GM21381 (cell line): ENCODE measurements around the gene PNMA8A.

Experiments used
- ATAC-seq: cut with Tn5 transposase; IDR thresholded peaks from one replicate; pipeline ENCODE4 v1.9.1; 2021; ENCODE audit warnings: mild to moderate bottlenecking, moderate library complexity; ENCODE audit not compliant: unreplicated experiment

The PNMA8A gene

DNA sequence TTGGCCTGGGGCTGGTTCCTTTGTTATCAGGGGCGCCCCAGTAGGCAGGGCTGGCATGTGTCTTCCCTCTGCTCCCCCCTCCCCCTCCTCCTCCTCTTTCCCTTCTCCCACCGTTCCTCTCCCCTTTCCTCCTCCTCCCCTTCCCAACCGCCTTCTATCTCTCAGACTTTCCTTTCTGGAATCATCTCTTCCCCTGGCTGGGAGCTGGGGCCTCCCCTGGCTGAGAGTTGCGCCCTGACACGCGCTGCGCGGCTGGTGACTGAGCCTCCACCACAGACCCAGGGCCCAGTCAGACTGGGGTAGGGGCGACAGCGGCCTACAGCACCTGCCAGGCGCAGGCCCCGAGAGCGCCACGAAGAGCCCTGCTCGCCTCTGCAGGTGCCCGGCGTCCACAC, 21.5 kb upstream of the PNMA8A start:
- no peak for ATAC-seq

DNA sequence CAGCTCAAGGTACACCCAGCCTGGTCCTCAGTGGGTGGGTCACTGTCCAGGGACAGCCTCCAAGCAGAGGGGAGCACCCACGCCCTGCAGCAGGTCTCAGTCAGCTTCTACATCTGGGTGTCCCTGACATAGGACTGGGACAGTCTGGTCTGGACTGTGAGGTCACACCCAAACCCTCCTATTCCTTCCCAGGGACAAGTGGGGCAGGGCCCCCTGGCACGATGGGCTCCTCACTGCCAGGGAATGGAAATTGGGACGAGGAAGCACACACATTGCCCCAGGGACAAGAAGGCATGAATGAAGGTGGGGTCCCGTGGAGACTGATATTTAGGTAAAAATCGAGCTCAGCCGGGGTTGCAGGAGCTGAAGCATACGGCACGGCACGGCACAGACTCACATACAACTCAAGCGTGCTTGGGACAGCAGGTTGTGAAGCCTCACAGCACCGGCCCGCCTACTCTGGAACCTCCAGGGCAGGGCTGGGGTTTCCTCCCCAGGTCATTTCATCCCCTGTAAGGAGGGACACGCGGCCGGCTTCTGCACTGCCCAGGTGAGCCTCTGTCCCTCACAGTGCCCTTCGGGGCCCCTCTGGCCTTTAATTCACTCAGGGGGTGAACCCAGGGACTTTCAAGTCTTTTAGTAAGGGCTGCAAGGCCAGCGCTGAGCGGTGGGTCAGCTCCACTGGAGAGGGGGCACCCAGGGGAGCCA, 20.8 kb upstream of the PNMA8A start:
- no peak for ATAC-seq

DNA sequence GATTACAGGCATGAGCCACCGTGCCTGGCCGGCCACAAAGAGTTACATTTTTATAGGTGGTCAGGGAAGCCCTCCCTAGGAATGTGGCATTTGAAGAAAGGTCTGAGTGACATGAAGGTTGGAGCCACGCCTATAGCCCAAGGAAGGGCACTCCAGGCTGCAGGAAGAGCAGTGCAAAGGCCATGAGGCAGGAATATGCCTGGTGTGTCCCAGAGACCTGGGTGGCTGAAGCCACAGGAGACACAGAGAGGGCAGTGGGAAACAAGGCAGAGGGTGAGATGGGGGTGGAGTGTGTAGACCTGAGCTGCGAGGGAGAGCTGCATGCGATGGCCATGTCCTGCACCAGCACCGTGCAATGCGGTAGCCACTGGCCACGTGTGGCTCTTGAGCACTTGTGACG, 19.4 kb upstream of the PNMA8A start:
- ATAC-seq: no peak

DNA sequence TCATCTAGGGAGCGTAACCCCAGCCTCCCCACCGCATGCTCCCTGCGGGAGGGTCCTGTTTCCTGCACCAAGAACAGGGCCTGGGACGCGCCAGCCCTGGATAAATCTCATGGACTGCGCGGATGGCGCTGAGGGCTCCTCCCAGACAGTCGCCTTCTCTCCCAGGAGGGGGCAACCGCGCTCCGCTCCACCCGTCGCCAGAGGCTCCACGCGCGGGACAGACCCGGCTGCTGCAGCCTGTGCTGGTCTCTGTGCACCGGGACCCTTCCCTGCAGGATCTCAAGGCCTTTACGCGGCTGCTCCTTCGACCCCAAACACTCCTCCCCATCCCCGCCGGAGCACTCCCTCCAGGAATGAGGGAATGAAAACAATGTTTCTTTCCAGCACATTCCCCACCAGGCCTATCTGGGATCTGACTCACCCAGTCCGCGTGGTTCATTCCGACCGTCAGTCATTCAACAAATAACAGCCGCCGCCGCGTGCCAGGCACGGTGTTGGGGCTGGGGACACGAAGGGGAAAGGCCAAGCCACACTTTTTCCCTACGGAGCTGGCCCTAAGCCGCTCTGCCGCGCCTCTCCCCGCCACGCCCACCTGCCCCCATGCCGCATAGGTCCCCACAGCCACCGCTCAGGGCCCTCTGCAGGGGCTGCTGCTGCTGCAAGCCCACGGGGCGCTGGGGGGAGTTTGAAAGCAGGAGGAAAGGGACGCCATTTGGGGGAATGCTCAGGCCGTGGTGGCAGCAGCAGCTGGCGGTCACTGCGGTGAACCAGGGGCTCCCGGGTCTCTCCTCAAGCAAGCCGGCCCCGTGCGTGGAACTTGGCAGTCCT, 18.3 kb upstream of the PNMA8A start:
- no peak for ATAC-seq

DNA sequence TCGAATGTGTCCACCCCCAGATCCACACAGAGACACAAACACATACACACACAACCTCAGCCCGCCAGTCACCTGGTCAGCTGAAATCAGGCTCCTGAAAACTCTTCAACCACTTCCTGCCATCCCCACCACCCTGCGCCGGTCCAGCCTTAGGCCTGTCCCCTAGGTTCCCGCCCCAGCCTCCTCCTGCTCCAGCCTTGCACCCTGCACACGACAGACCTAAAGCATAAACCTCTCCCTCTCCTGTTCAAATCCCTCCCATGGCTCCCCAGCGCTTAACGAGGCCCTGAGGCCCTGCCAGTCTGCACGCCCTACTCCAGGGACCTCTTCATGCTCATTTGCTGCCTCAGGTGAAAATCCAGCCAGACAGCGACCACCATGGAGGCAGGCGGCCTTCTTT, 17.2 kb upstream of the PNMA8A start:
- ATAC-seq: no peak

DNA sequence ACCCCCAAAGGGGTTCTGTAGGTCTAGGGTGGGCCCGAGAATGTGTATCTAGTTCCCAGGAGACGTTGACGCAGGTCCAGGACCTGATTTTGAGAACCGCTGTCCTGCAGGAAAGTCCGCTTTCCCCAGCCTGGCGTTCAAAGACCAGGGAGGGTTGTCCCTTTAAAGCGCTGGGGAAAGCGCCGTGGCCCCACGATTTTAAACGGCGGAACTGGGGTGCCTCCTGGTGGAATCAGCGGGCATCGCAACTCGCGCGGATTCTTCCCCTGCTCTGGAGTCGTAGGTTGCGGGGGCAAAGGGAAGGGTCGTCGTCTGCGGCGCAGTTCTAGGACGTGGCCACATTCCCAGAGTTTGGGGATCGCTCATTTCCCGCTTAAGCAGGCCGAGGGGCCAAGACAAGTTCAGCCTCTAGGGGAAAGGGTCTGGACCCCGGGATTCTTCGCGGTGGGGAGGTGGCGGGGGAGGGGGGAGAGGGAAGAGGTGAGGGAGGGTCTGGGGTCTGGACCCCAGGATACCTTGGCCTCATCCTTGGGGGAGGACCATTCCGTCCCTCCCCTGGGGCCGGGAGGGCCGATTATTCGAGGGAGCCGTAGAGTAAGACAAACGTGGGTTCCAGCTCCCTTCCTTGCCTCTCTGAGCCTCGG, 16.6 kb upstream of the PNMA8A start:
- no peak for ATAC-seq

DNA sequence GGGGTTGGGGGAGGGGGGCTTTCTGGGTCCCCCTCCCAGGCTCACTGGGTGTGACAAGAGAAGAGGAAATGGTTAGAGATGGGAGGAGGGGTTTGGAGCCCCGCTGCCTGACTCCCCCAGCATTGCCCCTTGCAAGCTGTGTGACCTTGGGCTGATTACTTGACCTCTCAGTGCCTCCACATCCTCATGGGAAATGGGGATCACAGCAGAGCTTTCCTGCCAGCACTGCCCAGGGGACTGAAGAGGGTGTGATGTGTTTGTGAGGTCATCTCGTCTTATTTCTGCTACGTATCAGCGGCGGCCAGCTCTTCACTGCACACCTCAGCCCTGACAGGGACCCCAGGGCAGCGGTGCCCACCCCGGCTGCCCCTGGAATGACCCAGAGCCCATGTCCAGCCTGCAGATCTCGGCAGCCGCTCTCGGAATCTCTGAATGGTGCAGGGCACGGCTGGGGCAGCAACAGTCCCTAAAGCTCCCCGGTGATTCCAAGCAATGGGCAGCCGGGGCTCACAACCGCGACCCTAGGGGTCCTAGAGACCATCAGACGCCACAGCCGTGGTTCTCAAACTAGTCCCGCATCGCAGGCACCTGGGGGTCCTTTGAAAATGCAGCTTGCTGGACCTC, 15.9 kb upstream of the PNMA8A start:
- no peak for ATAC-seq

DNA sequence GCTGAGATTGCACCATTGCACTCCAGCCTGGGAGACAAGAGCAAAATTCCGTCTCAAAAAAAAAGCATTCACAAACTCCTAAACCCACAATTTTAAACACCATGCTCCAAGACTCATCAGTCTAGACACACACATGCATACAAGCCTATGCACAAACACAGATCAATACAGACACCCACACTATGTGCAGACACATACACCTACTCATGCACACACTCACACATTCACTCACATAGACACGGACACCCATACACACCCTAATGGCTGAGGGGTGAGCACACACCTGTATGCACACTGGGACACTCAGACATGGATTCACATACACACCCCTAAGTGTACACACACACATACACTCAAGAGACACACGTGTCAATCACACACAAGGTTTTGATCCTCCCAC, 15.0 kb upstream of the PNMA8A start:
- no peak for ATAC-seq

DNA sequence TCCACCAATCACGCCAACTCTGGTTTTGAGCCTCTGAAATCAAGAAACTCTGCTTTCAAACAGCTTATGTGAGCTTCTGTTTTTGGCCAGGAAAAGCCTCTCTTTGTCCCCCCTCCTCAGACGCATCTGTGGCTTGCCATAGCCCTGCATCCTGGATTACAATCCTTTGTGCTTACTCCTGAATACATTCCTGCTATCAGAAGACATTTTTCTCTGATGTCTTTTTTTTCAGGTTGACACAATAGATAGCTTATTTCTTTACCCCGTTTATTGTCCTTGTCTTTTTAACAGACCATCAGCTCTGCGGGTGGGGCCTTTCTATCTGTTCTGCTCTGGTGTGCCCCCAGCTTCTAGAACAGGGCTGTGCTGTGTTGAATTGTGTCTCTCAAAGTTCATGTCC, 13.3 kb upstream of the PNMA8A start:
- ATAC-seq: no peak

DNA sequence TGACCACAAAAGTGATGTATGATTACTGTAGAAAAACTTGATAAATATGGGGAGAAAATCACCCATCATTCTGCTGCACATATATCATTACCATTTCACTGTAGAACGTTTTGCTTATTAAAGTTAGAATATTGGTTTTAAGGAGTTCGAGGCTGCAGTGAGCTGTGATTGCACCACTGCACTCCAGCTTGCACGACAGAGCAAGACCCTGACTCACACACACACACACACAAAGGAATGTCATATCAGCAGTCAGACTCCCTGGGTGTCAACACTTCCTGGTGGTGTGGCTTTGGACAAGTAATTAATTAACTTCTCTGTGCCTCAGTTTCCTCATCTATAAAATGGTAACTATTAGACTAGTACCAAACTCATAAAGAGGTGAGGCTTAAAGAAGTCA, 11.3 kb upstream of the PNMA8A start:
- no peak for ATAC-seq

DNA sequence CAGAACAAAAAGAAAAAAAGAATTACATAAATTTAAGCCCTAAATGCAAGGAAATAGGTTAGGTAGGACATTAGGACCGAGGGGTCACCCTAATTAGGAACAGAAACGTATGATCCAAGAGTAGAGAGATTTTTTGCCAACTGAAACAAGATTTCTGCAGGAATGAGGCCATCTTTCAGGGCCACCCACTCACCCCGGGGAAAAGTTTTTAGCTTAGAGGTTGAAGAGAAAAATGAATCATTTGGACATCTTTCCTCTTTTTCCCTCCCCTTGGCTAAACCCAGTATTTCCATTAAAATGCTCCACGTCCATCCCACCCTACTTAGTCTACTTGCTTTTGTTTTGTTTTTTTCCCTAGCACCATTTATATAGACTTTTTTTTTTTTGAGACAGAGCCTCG, 10.6 kb upstream of the PNMA8A start:
- ATAC-seq: no peak

DNA sequence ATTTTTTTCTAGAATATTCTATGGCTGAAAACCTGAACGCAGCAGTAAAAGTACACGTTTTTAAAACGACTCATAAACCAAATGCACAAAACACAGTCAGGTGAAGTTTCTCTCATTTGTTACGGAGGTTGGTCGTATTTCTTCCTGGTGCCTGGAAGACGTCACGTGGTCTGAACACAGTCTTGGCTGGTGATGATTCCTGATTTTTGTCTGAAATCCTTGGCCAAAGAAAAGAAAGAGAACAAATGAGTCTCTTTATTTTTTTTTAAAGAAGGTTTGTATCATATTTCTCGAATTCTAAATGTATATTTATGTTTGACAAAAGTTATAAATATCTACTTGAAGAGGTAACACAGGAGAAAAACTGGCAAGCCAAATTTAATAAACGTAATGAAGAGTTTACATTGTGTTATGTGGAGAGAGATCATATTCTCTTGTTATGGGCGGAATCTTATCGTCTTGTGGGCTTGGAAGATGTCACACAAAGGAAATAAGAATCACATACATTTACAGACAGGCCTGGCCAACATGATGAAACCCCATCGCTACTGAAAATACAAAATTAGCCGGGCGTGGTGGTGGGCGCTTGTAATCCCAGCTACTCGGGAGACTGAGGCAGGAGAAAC, 10.0 kb upstream of the PNMA8A start:
- no peak for ATAC-seq

DNA sequence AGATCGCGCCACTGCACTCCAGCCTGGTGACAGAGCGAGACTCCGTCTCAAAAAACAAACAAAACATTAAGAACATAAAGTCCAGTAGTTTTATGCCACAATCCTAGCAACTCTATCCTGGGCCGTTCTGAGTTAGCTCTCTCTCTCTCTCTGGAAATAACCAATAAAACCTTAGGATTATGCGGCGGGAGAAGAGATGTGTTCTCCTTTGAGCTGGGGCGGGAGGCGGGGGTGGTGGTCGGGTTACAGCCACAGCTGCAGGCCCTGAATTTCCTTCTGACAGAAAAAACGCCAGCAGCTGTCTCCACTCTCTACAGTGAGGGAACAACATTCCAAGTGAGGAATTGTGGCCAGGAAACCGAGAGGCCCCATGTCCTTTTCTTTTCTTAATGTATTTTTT, 9.1 kb upstream of the PNMA8A start:
- ATAC-seq: no peak

DNA sequence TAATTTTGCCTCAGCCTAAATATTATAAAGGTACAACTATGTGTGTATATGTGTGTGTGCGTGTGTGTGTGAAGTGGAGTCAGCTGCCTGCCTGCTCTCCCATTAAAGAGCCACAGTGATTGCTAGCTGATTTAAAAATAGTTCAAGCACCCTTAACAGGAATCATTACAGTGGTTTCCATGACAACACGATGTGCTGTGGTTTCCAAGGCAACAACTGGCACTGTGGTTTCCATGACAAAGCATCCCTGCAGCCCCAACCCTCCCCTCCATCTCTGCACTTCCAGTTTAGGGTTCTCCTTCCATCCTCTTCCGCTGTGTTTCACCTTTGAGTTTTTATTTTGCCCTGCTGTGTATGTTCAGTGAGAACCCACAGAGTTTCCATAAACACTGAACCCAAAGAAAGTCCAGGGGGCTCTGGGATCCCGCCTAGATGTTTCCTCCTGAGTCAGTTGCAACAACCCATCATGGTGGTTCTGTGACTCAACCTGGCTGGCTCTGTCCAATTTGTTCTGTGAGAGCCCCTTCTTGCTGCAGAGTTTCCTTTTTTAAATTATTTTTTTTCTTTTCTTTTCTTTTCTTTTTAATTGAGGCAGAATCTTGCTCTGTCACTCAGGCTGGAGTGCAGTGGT, 7.1 kb upstream of the PNMA8A start:
- no peak for ATAC-seq

DNA sequence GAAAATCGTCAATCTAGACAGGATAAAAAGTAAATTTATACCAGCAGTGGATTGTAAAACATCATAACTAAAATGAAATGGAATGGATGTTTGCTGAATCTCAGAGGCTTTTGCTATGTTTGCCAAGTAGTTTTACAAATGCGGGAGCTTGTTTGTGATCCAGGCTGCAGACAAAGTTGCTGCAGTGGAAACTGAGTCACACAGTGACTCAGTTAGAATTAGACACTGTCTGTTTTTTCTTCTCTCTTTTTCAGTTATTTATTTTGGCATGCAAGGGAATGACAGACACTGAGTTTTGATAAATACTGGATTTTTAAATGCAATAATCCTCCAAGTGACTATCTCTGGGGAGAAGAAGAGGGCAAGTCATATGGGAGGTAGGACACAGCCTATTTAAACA, 4.6 kb upstream of the PNMA8A start:
- no peak for ATAC-seq

DNA sequence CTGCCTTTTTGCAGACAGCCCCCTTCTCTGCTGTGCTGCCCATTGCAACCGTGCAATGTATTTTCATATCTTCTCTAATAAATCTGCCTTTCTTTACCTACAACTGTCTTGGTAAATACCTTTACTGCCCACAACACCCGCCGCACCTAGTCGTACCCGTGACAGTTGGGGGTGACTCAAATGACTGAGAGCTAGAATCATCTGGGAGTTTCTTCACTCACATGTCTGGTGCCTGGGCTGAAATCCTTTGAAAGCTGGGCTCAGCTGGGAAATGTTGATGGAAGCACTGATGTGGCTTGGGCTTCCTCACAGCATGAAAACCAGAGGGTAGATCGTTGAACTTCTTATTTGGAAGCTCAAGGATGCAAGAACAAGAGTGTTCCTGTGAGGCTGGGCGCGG, 2.8 kb upstream of the PNMA8A start:
- ATAC-seq: no peak

DNA sequence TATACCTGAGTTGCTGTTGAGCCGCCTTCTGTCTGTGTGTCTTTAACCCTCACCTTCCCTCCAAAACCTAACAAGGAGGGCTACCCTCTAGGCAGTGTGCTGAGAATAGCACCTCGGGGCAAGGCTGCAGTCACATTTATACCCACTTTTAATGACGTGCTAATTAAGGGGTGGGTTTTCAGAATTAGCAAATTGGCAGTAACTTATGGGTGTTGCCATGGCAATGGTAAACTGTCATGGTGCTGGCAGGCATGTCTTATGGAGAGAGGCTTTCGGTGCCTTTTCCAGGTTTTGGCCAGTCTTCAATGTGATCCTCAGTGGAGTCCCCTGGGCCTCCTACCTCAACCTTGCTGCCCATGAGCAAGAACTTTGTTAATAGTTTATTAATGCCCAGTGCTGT, 1.2 kb upstream of the PNMA8A start:
- no peak for ATAC-seq

DNA sequence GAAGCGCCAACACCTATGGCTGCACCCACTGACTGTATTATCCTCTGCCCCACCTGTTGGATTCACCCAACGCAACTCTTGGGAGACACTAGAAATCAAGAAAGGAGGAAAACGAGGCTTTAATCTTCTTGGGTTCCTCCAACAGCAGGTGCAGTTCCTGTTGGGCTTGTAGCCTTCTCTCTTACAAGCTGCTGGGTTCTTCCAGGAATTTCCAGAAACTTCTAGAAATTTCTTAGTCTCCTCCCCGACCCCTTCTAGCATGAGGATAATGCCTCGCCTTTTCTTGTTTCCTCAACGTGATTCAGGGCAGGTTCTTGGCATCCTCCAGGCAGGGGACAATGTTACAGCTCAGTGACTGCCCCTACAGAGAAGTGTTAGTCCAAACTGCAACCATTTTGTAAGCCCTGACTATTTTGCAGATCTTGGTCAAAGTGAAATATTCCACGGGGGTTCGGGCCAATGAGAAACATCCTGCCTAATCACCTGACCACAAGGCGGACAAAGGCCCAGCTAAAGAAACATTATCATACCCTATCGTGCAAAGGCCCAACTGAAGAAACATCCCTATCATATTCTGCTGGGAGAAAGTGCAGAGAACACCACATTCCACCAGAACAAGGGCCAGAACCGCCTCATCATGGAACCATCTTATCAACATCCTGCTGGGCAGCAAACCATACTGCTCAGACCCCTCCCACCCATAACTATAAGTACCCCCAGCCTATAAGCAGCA, 614 bp upstream of the PNMA8A start:
- ATAC-seq: no peak

DNA sequence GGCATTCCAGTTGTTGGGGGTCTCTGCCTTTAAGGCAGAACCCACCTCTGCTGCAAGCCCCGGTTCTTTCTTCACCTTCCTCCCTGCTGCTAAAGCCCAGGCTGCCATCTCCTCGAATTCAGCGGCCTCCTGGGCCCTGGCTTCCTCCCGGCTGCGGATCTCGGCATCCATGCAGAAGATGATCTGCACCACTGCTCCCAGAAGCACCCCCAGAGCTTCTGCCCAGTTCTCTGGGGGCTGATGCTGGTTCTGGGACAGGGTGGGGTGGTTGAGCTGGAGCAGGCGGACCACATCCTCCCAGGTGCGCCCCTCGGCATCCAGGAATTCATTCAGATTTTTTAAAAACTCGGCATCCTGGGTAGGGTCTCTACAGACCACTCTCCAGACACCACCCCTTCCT, 987 bp downstream of the PNMA8A start:
- ATAC-seq: no peak

DNA sequence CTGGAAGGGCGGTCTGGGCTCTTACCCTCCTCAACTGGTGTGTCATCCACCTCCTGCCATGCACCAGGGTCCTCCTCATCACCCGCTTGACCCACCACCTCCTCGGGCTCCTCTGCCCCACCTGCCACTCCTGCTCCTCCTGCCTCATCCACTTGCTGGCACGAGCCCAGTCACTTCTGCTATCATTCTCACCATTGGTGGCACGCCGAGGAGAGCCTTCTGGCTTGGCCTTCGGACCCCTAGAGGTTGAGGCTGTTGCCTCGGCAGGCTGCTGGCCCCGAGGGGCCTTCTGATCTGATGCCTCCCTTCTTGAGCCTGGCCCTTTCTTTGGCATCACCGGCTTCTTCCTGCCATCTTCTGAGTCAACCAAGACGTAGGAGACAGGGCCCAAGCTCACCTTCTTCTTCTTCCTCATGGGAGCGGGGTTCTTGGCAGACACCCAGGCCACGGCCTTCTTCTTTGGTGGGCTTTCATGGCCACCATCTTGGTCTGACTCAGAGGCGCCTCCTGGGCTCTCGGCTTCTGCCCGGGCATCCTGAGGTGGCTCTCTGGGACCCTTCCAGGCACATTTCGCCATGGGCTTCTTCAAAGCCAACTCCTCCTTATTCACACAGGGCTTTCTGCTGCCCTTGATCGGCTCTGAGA, 1.7 kb downstream of the PNMA8A start:
- ATAC-seq: no peak
